GM10248 (cell line): ENCODE measurements around the gene ST6GALNAC3.

Source experiments
- CTCF ChIA-PET: fragments of 300-600 bp; sonication (Branson Sonifier 250); formaldehyde crosslinking; extraction: SDS; loops from one replicate; lab custom pipeline; 2021; ENCODE audit warnings: antibody characterized with exemption; lab: Yijun Ruan, JAX
- POLR2A ChIA-PET: fragments of 350-650 bp; sonication (Branson Sonifier 250); formaldehyde crosslinking; extraction: SDS; loops from one replicate; lab custom pipeline; 2020; ENCODE audit warnings: antibody characterized with exemption; lab: Yijun Ruan, JAX
- DNase-seq: peaks from one replicate; pipeline ENCODE4 v3.0.0; 2012; ENCODE audit errors: extremely low spot score
- TF ChIP-seq, protein P1 (sequence below): IDR thresholded peaks from 2 replicates; pipeline ENCODE4 v1.5.1; 2012; ENCODE audit warnings: mild to moderate bottlenecking, low read depth; ENCODE audit errors: extremely low read depth, missing control alignments, control extremely low read depth

ST6GALNAC3 gene

DNA sequence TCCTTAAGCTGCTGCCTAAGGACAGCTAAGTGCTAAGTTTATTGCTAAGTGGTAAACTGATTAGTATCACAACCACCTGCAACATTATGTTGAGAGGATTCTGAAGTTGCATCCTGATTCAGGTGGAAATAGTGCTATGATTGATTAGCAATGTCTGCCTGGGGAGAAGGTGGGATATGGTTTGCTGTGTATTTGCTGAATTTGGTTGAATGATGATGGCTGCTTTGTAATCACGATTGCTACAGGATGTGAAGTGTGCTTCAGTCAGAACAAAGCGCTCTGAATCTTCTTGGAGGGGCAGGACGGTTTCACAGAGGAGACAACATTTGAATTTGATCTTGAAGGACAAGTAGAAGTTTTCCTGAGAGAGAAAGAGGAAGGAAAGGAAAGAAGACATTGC, 226.0 kb downstream of the ST6GALNAC3 start:
- POLR2A ChIA-PET: no interaction called here
- CTCF ChIA-PET: interaction anchor here (1.0 to 1.5 kb wide), 3 partner anchors 9 to 32 kb away, joined by 4 read pairs; no protein-coding TSS in a partner anchor
- DNase-seq: no peak
- TF ChIP-seq, protein P1, sequence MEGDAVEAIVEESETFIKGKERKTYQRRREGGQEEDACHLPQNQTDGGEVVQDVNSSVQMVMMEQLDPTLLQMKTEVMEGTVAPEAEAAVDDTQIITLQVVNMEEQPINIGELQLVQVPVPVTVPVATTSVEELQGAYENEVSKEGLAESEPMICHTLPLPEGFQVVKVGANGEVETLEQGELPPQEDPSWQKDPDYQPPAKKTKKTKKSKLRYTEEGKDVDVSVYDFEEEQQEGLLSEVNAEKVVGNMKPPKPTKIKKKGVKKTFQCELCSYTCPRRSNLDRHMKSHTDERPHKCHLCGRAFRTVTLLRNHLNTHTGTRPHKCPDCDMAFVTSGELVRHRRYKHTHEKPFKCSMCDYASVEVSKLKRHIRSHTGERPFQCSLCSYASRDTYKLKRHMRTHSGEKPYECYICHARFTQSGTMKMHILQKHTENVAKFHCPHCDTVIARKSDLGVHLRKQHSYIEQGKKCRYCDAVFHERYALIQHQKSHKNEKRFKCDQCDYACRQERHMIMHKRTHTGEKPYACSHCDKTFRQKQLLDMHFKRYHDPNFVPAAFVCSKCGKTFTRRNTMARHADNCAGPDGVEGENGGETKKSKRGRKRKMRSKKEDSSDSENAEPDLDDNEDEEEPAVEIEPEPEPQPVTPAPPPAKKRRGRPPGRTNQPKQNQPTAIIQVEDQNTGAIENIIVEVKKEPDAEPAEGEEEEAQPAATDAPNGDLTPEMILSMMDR: no peak

DNA sequence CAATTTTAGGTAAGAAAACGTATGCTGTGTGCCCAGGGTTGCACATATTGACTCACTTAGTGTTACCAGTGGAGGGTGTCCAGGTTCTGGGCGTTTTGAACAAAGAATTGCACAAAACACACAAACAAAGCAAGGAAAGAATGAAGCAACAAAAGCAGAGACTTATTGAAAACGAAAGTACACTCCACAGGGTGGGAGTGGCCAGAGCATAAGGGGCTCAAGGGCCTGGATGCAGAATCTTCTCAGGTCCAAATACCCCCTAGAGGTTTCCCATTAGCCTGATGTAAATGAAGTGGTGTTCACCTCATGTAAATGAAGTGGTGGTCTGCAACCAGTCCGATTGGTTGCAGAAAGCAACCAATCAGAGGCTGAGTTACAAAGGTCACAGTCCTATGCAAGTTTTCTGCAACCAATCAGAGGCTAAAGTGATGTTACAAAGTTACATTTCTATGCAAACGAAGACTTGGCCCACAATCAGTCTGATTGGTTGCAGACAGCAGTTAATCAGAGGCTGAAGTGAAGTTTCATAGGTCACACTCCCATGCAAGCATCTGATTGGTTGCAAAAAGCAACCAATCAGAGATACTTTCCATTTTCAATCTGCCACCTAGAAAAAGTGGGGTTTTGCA, 228.3 kb downstream of the ST6GALNAC3 start:
- TF ChIP-seq, protein P1: no peak
- ChIA-PET POLR2A (no interaction called here), CTCF (interaction anchor here (0.9 kb wide), 1 partner anchor 132 kb away, joined by 3 read pairs; no protein-coding TSS in a partner anchor)
- DNase-seq: no peak

DNA sequence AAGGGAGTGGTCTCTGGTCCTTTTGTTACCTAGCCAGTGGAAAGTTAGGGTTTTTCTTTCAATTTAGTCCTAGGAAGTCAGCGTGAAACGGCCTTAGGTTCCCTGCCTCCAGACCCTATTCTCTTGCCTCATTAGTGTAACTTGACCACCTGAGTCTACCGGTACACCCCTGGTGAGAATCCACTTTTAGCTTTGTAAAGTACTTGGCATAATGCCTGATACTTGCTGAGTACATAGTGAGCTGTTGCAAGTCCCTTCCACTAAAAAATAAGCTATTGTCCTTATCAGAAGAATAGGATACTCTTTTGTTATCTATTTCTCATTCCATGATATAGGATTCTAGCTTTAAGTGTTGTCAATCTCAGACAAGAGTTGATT, 228.8 kb downstream of the ST6GALNAC3 start:
- ChIA-PET CTCF (interaction anchor here (0.9 kb wide), 1 partner anchor 131 kb away, joined by 3 read pairs; no protein-coding TSS in a partner anchor), POLR2A (no interaction called here)
- TF ChIP-seq, protein P1: no peak
- no peak for DNase-seq

DNA sequence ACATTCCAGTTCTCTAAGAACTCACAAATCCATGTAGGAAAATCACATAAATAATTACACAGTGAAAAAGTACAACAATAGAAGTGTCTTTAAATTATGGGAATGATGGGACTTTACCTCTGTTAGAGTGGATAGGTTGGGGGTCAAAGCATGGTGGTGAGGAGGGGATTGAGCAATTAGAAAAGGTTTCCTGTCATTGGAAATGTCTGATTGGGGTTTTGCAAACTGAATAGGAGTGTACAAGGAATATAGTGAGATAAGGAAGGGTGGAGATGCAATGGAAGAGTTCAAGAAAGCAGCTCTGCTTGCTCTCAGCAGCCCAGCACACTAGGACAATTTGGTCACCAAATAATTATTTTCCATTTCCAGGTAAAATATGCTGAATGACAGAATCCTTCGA, 238.8 kb downstream of the ST6GALNAC3 start:
- ChIA-PET CTCF (interaction anchor here (1.4 to 1.6 kb wide), 2 partner anchors 18 to 114 kb away, joined by 3 to 7 read pairs; no protein-coding TSS in a partner anchor), POLR2A (no interaction called here)
- DNase-seq: no peak
- TF ChIP-seq, protein P1: no peak

DNA sequence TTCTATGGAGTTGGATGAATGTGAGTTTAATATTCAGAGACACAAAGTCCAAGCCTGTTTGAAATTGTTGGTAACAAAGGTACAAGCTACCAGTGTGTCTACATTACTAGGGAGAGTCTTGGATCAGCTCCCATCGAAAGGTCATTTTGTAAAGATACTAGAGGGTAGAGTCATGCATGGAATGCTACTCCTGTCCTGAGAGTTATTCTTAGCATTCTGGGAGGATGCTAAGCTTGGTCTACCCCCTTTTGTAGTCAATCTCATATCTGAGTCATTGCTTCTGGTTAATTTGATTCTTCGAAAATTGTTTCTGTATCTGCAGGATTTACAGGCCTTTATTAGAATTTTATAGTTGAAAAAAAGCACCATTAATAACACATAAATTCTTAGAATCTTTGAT, 240.2 kb downstream of the ST6GALNAC3 start:
- ChIA-PET CTCF (interaction anchor here (1.6 kb wide), 1 partner anchor 17 kb away, joined by 7 read pairs; no protein-coding TSS in a partner anchor), POLR2A (no interaction called here)
- TF ChIP-seq, protein P1: no peak
- no peak for DNase-seq

DNA sequence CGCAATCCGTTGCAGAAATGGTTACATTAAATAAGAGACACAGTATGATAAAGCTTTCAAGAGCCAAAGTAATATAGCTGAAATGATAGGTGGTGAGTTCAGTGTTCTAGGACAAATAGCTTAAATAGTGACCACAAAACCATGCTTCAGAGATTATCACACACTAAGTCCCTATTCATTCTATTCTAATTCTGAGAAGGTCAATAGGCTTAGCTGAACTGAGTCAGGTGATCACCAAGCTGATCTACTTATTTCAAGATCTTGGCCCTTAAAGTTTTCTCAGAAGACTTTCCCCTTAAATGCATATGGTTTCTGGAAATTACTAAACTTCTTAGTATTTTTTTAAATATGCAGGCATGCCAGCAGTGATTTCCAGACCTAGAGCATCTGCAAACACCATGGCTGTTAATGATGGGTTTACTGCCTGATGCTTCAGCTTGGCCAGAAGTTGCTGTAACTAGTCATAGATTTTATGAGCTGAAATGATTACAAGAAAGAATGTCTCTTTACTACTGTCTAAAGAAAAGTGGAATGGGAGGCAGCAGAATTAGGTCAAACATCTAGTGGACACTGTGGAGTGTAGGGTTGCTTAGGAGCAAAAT, 242.9 kb downstream of the ST6GALNAC3 start:
- DNase-seq: no peak
- TF ChIP-seq, protein P1: no peak
- POLR2A ChIA-PET: no interaction called here
- CTCF ChIA-PET: interaction anchor here (1.3 to 1.8 kb wide), 3 partner anchors 9 to 14 kb away, joined by 4 to 17 read pairs (median 5); no protein-coding TSS in a partner anchor
